M059J (cell line): ENCODE measurements around the gene NHSL1. TPM values are rescaled to one million over a fixed set of nuclear protein-coding genes. Genes with fewer than 3 reads are reported as not detected.

ENCODE experiments used
- DNase-seq: peaks from one replicate; pipeline ENCODE4 v3.0.0-alpha.2; 2012; ENCODE audit warnings: low read depth
- total RNA-seq: library from RNA; depleted of rRNA; stranded (reverse); fragments of >200 nt; shearing (Covaris generic); gene quantifications from 2 replicates; pipeline ENCODE4 v1.2.3, GENCODE V29; 2014

NHSL1 gene
- total RNA-seq, 1 experiment from 2014 or later: 10.1 TPM

- no peak for DNase-seq
Observed at GRCh38 chr6:138456401-138456790, 42.9 kb downstream of the NHSL1 start.

DNA sequence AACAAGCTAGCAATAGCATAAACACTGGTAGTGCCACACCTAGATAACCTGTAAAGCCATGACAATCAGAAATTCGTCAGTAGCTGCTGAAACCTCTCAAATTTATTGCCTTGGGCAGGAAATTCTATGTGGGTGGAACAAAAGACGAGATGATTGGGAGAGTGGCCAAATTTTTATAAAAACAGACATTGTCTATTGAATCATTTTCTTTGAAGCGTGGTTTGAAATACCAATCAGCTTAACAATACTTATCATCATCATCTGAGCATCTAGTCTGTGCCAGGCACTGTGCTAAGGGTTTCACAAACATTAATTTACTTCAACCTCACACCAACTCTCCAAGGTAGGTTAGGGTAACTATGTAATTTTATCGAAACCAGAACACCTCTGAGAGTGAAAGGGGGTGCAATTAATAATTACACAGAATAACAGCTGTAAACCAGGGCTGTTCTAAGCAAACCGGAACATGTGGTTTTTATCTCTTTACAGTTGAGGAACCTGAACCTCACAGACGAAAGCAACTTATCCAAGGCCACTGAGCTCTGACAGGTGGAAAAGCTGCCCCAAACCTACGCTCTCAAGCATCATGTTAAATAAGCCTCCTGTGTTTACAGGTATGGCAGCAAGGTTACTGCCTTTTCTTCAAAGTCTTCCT lies 43.4 kb downstream of the NHSL1 start:
- DNase-seq: peak; percentile 71

DNA sequence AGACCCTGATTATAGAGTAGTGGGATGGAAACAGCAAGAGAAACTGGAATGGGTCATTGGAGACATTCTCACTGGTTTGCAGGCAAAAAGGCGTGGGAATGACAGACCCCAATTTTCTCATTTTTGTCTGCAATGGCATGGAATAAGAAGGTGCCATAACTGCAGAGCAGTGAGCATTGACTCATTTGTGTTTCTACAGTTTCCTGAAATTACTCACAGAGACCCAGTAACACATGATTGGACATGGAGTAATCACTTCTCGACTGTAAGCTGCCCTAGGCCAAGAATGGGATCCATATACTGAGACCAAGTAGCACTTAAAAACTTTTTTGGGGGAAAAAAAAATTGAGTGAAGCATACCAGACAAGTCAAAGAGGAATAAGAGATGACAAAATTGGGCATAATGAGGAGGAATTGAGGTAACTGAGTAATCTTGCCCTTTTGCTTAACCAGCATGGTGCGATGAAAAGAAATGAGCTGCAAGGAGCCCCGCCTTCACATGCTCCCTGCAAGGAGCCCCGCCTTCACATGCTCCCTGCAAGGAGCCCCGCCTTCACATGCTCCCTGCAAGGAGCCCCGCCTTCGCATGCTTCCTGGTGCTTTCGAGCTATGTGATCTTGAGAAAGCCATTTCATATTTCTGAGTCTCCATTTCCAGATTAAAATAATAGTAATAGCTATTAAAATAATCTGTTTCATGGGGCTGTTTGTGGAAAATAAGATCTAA lies 44.1 kb downstream of the NHSL1 start:
- DNase-seq: peak; percentile 18

GRCh38 chr6:138451043-138451442 lies 48.3 kb downstream of the NHSL1 start:
- DNase-seq: no peak

DNA sequence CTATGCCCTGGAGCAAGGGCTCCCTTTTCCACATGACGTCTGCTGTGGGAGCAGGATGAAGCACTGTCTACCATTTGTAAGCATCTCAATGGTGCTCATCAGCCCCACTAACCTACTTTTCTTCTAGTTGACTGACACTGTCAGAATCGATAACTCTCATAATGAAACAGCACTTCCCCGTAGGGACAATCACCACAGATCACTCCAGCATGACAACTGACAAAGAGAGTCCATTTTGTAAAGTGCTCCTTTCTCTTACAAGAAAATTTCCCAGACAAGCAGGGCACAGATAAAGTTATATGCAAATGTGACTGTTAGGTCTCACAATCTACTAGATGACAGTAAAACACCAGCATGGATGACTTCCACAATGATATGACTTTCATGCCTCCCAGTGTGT lies 48.8 kb downstream of the NHSL1 start:
- DNase-seq: no peak

DNA sequence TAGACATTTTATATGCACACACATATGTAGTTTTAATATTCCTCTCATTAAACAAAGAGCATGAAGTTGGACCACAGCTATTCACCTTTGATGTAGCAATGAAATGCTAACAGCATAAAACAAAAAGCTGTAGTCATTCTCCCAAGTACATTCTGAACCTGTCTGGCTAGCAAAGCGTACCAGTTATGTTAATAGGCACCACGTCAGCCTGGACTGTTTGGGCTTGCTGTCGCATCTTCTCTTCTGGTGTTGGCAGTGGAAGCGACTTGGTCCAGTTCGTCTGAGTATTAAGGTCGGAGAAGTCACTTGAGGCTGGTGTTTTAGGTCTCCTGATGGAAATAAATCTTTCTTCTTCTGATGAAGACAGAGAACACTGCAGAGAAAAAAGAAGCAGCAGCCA lies 52.5 kb downstream of the NHSL1 start:
- no peak for DNase-seq

DNA sequence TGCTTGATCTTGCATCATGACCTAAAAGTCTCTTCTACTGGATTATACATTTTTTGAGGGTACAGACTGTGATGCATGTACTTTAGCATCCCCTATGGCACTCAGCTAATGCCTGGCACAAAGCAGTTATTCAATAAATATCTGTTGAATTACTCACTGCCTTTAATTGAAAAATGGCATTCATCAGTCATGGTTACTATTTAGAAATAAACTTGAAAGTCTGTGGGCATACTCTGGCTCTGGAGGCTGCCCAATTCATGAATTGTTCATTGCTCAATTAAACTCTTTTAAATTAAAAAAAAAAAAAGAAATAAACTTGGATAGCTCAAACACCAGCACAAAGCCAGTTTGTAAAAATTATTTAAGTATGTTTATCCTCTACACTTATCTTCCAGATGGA lies 55.3 kb downstream of the NHSL1 start:
- DNase-seq: peak; percentile 54

DNA sequence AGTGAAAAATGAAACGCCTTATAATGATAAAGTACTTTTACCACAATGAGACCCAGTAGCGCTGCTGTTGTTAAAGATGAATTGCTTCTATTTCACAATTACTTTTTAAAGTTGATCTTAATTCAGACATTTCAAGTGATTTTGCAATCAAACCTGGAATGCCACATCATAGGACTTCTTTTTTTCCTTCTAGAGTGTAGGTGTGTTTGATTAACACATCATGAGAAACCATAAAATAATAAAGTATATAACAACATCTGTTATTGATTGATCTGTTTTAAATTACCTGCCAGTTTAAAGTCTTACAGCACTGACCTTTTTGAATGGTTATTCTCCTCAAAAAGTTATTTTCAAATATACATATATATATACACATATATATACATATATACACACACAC lies 56.6 kb downstream of the NHSL1 start:
- no peak for DNase-seq

GRCh38 chr6:138441965-138442364 lies 57.3 kb downstream of the NHSL1 start:
- DNase-seq: no peak

- no peak for DNase-seq
Observed at GRCh38 chr6:138440758-138441357, 58.4 kb downstream of the NHSL1 start.

- DNase-seq: no peak
Observed at GRCh38 chr6:138440296-138440695, 59.0 kb downstream of the NHSL1 start.

- no peak for DNase-seq
Observed at GRCh38 chr6:138439546-138439945, 59.7 kb downstream of the NHSL1 start.

DNA sequence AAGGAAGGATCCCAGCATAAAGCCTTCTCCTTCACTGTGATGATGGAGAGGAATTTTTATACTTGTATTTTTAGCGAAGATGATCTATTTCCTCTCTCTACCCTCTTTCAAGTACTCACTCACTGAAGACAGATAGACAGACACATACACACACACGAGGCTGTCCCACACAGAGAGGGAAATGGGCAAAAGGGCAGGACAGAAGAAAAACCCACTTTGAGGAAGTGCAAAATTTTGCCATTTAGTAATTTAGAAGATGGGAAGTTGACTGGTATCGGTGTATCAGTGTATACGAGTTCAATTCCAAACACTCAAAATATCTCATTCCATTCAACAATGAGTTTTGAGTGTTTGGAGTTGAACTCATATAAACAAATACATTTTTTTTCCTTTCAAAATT lies 64.4 kb downstream of the NHSL1 start:
- no peak for DNase-seq

DNA sequence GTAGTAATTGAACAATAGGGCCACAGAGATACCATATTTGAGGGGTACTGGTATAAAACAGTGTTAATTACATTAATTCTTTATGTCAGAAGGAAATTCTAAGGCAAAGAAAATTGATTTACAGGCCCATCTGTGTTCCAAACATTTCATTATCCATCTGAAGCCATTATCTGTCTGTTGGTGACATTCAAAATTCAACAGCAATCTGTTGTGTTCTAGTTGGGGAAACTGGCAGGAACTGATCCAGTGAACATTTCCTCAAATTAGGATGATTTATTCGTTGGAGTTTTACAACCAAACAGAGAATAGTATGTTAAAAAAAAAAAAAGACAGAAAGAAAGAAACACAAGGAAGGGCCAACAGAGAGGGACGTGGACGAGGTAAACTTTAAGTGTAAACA lies 65.2 kb downstream of the NHSL1 start:
- DNase-seq: no peak

DNA sequence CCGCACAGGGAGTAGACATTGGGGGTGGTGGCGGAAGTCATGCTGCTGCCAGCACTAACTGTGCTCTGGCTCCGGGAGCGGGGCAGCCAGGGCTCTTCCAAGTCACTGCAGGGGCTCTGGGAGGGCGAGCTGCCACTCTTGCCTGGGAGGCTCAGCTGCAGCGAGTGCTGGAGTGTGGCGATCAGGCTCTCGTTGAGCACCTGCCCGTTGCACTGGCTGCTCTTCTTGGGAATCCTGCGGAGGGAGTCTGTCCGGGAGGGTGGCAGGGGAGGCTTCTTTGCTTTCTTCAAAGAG lies 67.3 kb downstream of the NHSL1 start:
- DNase-seq: no peak

GRCh38 chr6:138431256-138432062 lies 67.8 kb downstream of the NHSL1 start:
- no peak for DNase-seq

- DNase-seq: no peak
Observed at GRCh38 chr6:138430361-138431145, 68.7 kb downstream of the NHSL1 start.

DNA sequence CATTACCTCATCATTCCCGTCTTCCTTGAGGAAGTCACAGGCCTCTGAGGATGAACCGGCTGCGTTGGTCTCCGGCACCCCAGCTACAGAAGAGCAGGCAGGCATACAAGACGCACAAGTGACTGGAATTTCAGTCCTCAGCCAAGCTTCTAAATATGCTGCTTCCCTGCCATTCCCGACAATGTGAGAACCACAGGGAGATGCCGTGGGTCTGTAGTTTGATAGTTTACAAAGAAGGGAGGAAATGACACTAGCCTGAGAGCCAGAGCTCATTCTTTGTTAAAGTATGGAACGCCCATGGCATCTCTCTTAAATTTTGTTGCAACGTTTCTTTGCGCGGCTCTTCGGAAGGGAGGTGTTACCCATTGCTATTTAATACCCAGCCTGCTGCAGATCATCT lies 69.5 kb downstream of the NHSL1 start:
- no peak for DNase-seq

DNA sequence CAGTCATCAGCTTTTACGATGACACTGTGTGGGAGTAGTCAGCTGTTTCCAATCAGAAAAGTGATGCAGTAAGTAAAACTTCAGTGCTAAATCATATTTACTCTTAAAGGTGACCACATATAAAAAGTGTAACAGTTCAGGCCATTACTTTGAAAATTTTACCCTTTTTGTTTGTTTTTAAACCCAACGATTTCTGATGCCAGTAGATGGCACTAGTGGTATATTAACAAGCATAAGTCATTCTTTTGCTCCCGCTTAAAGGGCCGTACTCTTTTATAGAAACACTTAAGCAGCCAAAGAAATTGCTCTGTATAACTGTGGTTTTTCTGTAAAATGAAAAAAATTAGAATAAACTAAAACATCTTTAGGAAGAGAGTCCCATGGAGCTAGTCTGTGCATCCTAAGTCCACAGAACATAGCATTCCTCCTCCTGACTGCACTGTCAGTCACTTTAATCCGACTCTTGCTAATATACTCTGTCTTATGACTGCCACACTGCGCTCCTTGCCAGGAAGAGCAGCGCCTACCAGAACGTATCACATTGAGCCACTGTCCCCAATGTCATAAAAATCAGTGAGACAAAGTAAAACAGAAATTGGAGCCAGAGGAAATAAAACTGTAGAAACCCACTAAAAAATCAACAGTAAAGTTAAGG lies 70.2 kb downstream of the NHSL1 start:
- DNase-seq: peak; percentile 67

- DNase-seq: no peak
Observed at GRCh38 chr6:138427701-138428100, 71.6 kb downstream of the NHSL1 start.

GRCh38 chr6:138426500-138427123 lies 72.7 kb downstream of the NHSL1 start:
- no peak for DNase-seq
